Caco-2 (cell line): ENCODE measurements around the gene PPP1R12A. TPM values are rescaled to one million over a fixed set of nuclear protein-coding genes. Genes with fewer than 3 reads are reported as not detected.

Source experiments
- BruUV-seq: library from RNA; stranded (reverse); fragments of 400-500 nt; replicated peaks from 2 replicates; lab custom pipeline; 2021; lab: Mats Ljungman, UMichigan
- CTCF ChIA-PET: fragments of 300-600 bp; sonication (Branson Sonifier 250); formaldehyde crosslinking; loops from one replicate; lab custom pipeline; 2022; ENCODE audit warnings: antibody characterized with exemption; lab: Charles Lee
- POLR2A ChIA-PET: fragments of 300-600 bp; sonication (Branson Sonifier 250); formaldehyde crosslinking; loops from one replicate; lab custom pipeline; 2022; ENCODE audit warnings: antibody characterized with exemption; lab: Charles Lee
- DNase-seq, 2 experiments: peaks; one replicate each; pipeline versions ENCODE4 v3.0.0 to v3.0.0-alpha.2; 2020 to 2022
- H3K27me3 ChIP-seq: replicated peaks from 2 replicates; pipeline ENCODE4 v1.6.0; 2011; ENCODE audit warnings: low read length; ENCODE audit not compliant: control insufficient read depth, insufficient read depth
- H3K36me3 ChIP-seq: 2 replicates; pipeline ENCODE4 v1.5.1; 2011; ENCODE audit warnings: low read length; ENCODE audit not compliant: control insufficient read depth, insufficient read depth
- H3K4me1 ChIP-seq: fragments of 250-450 bp; sonication (Bioruptor Pico); 2 replicates; pipeline ENCODE4 v1.5.1; 2020; ENCODE audit warnings: mild to moderate bottlenecking
- H3K4me3 ChIP-seq: 2 replicates; pipeline ENCODE4 v1.5.1; 2011; ENCODE audit warnings: low read depth, mild to moderate bottlenecking, control low read depth, low read length
- H3K9me3 ChIP-seq: fragments of 250-450 bp; sonication (Bioruptor Pico); 2 replicates; pipeline ENCODE4 v1.5.1; 2020; ENCODE audit warnings: mild to moderate bottlenecking, moderate library complexity
- H3K27ac Mint-ChIP-seq: one replicate; pipeline ENCODE4 v1.8.0; 2022; ENCODE audit warnings: mixed read lengths; ENCODE audit not compliant: unreplicated experiment
- H3K27me3 Mint-ChIP-seq: one replicate; pipeline ENCODE4 v1.8.0; 2022; ENCODE audit warnings: mixed read lengths; ENCODE audit not compliant: insufficient read depth, unreplicated experiment
- H3K36me3 Mint-ChIP-seq: one replicate; pipeline ENCODE4 v1.8.0; 2022; ENCODE audit warnings: mild to moderate bottlenecking, mixed read lengths; ENCODE audit not compliant: insufficient read depth, unreplicated experiment
- H3K4me1 Mint-ChIP-seq: one replicate; pipeline ENCODE4 v1.8.0; 2022; ENCODE audit warnings: low read depth, mixed read lengths; ENCODE audit not compliant: unreplicated experiment
- H3K4me3 Mint-ChIP-seq: one replicate; pipeline ENCODE4 v1.8.0; 2022; ENCODE audit warnings: mild to moderate bottlenecking, moderate library complexity, mixed read lengths; ENCODE audit not compliant: unreplicated experiment
- H3K9me3 Mint-ChIP-seq: one replicate; pipeline ENCODE4 v1.8.0; 2022; ENCODE audit warnings: mixed read lengths; ENCODE audit not compliant: unreplicated experiment
- CTCF ChIP-seq, 2 experiments: fragments of 200-600 bp in 1 of 2; IDR thresholded peaks; 1 replicate in 1 of 2; 2 replicates in 1 of 2; pipeline versions ENCODE4 v1.5.1 to v1.8.0; 2011 to 2022; ENCODE audit warnings: antibody characterized with exemption in 1 of 2, control low read depth in 1 of 2, inconsistent platforms in 1 of 2, low read depth in 1 of 2, low read length in 1 of 2, mild to moderate bottlenecking in 1 of 2, moderate library complexity in 1 of 2; ENCODE audit not compliant: insufficient read depth in 1 of 2, severe bottlenecking in 1 of 2, unreplicated experiment in 1 of 2
- intact Hi-C: fragments of 100-400 bp; cut with micrococcal nuclease; formaldehyde crosslinking; loops from one replicate; pipeline ENCODE4 v1.10.0; 2022; ENCODE audit not compliant: unreplicated experiment
- total RNA-seq: library from RNA; stranded (reverse); gene quantifications from 2 replicates; pipeline ENCODE4 v1.2.3, GENCODE V29; 2022

PPP1R12A gene
- total RNA-seq, 1 experiment from 2014 or later, result 62.5 TPM

GRCh38 chr12:79921786-79922185, 13.1 kb downstream of the PPP1R12A start:
- TF ChIP-seq CTCF (IDR thresholded peaks at IDR 0.05; ENCODE audit: insufficient read depth in 1 of 2, low read depth in 1 of 2, low read length in 1 of 2, severe bottlenecking in 1 of 2, unreplicated experiment in 1 of 2), result no peak
- H3K9me3 Mint-ChIP-seq, result no peaks in the 10 kb centered on the region
- Histone ChIP-seq H3K9me3 (no peaks in the 10 kb centered on the region), H3K4me3 (no peak overlapping the region), H3K4me1 (no peaks in the 10 kb centered on the region), H3K36me3 (no peaks in the 10 kb centered on the region), H3K27me3 (no peaks in the 10 kb centered on the region)
- BruUV-seq, result no TSS peak
- DNase-seq, result no peak
- POLR2A ChIA-PET, result no interaction called here
- H3K4me3 Mint-ChIP-seq, result no peak overlapping the region
- intact Hi-C loops, result no loop called here
- CTCF ChIA-PET, result no interaction called here
- H3K36me3 Mint-ChIP-seq, result no peaks in the 10 kb centered on the region
- H3K4me1 Mint-ChIP-seq, result peaks cover 22% of the 10 kb centered on the region
- no peak overlapping the region for H3K27ac Mint-ChIP-seq
- no peaks in the 10 kb centered on the region for H3K27me3 Mint-ChIP-seq

- peak overlapping the region; percentile 15 for H3K27ac Mint-ChIP-seq
- ChIA-PET CTCF (no interaction called here), POLR2A (no interaction called here)
- intact Hi-C loops, result no loop called here
- H3K9me3 ChIP-seq, result peaks cover 4% of the 10 kb centered on the region; the same call in 1 of the 2 replicates
- H3K36me3 ChIP-seq, result no peaks in the 10 kb centered on the region
- BruUV-seq, result no TSS peak
- no peak for TF ChIP-seq CTCF (IDR thresholded peaks at IDR 0.05; ENCODE audit: insufficient read depth in 1 of 2, low read depth in 1 of 2, low read length in 1 of 2, severe bottlenecking in 1 of 2, unreplicated experiment in 1 of 2)
- H3K36me3 Mint-ChIP-seq, result no peaks in the 10 kb centered on the region
- H3K4me1 ChIP-seq, result no peaks in the 10 kb centered on the region
- H3K27me3 ChIP-seq, result no peaks in the 10 kb centered on the region
- H3K4me1 Mint-ChIP-seq, result peaks cover 22% of the 10 kb centered on the region
- H3K4me3 ChIP-seq, result no peak overlapping the region
- H3K9me3 Mint-ChIP-seq, result no peaks in the 10 kb centered on the region
- no peak for DNase-seq
- no peaks in the 10 kb centered on the region for H3K27me3 Mint-ChIP-seq
- H3K4me3 Mint-ChIP-seq, result no peak overlapping the region
These were observed 14.3 kb downstream of the PPP1R12A start for GRCh38 chr12:79920421-79921238.

GRCh38 chr12:79919762-79920161, 15.1 kb downstream of the PPP1R12A start:
- Mint-ChIP-seq H3K27me3 (no peaks in the 10 kb centered on the region), H3K27ac (no peak overlapping the region), H3K4me1 (peaks cover 22% of the 10 kb centered on the region), H3K9me3 (no peaks in the 10 kb centered on the region), H3K36me3 (no peaks in the 10 kb centered on the region), H3K4me3 (no peak overlapping the region)
- POLR2A ChIA-PET, result no interaction called here
- no peak for TF ChIP-seq CTCF (IDR thresholded peaks at IDR 0.05; ENCODE audit: insufficient read depth in 1 of 2, low read depth in 1 of 2, low read length in 1 of 2, severe bottlenecking in 1 of 2, unreplicated experiment in 1 of 2)
- intact Hi-C loops, result no loop called here
- CTCF ChIA-PET, result no interaction called here
- Histone ChIP-seq H3K9me3 (peaks cover 4% of the 10 kb centered on the region; the same call in 1 of the 2 replicates), H3K4me1 (no peaks in the 10 kb centered on the region), H3K27me3 (no peaks in the 10 kb centered on the region), H3K36me3 (no peaks in the 10 kb centered on the region), H3K4me3 (no peak overlapping the region)
- no TSS peak for BruUV-seq
- DNase-seq, result no peak
